Measurements from ENCODE around the gene MICAL2. TPM values are rescaled to one million over a fixed set of nuclear protein-coding genes. Genes with fewer than 3 reads are reported as not detected.

Gene MICAL2
- total and polyA plus RNA-seq, 10 of the 15 experiments (the other 5 are each of a cell fraction or from before 2014, with no cell fraction given): 0.90 to 5.6 (median 2.4) TPM

DNA sequence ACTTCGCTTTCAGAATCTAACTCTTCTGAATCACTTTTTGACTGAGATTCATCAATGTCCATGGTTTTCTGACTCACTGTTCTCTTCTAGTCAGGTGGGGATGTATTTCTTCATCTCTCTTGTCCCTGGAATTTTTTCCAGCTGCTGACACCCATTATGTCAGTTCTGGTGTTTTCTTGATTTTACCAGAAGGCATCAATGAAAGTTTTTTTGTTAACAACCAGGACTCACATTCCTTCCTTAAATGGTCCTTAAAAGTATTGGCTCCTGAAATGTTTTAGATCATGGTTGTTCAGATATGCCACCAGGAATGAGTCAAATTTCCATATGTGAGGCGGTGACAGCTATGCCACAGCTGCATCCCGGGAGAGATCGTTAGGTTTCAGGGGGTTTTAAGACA, 12.9 kb downstream of the MICAL2 start:
- Histone ChIP-seq H2AFZ (ENCODE audit: control insufficient read depth, low read depth, low read length) (no peak overlapping the region), H3K4me1 (ENCODE audit: control insufficient read depth, insufficient read depth, low read length) (no peaks in the 10 kb centered on the region), H3K79me2 (ENCODE audit: control insufficient read depth, insufficient read depth, low read length) (no peaks in the 10 kb centered on the region), H3K4me2 (ENCODE audit: control insufficient read depth, insufficient read depth) (no peak overlapping the region), H3K9ac (ENCODE audit: control insufficient read depth, insufficient read depth, low read length) (no peak overlapping the region), H3K27ac (ENCODE audit: control insufficient read depth, insufficient read depth) (no peak overlapping the region), H3K27me3 (replicated peaks in 1 of 2; ENCODE audit: control insufficient read depth in 2 of 2, insufficient read depth in 2 of 2, low read length in 1 of 2) (no peaks in the 10 kb centered on the region; a peak in 1 of 4 replicates), H4K20me1 (ENCODE audit: control insufficient read depth, insufficient read depth) (no peaks in the 10 kb centered on the region), H3K9me3 (replicated peaks; ENCODE audit: control insufficient read depth, insufficient read depth, low read length) (no peaks in the 10 kb centered on the region), H3K4me3 (no peak overlapping the region), H3K36me3 (ENCODE audit: control insufficient read depth in 2 of 2, insufficient read depth in 2 of 2, low read length in 1 of 2) (no peaks in the 10 kb centered on the region)
- no peak for FAIRE-seq
- ChIA-PET CTCF (interaction anchor here (1.2 to 3.4 kb wide), 3 partner anchors 40 to 113 kb away, joined by 3 to 23 read pairs (median 3); no protein-coding TSS in a partner anchor), SMC1A (ENCODE audit: uncharacterized antibody, unreplicated experiment) (interaction anchor here (0.8 to 4.9 kb wide), 4 partner anchors 31 to 113 kb away, joined by 3 to 19 read pairs (median 3); no protein-coding TSS in a partner anchor), POLR2A (no interaction called here), RAD21 (ENCODE audit: unreplicated experiment) (interaction anchor here (1.1 kb wide), 1 partner anchor 113 kb away, joined by 3 read pairs; no protein-coding TSS in a partner anchor)
- no TSS peak for BruUV-seq (replicated peaks)
- no peak for ATAC-seq
- DNase-seq (ENCODE audit: low read depth, low spot score): no peak
- intact Hi-C loops (cut with micrococcal nuclease; ENCODE audit: unreplicated experiment) (loop anchor here (2.0 kb wide), 1 partner anchor 114 kb away; no protein-coding TSS in a partner anchor), in situ Hi-C loops (cut with MboI) (no loop called here)
- WGBS (ENCODE audit: insufficient coverage, insufficient replicate concordance, low lambda C conversion rate, missing lambda C conversion rate): 2% methylated on average over 4 of the region's 4 CpGs
- no peak for TF ChIP-seq ZNF217 (IDR thresholded peaks at IDR 0.05)
- no peak for TF ChIP-seq MXI1 (IDR thresholded peaks at IDR 0.05; ENCODE audit: low read depth, low read length)
- TF ChIP-seq STAT1 (conservative IDR thresholded peaks at IDR 0.05): no peak
- no peak for TF ChIP-seq JUND (IDR thresholded peaks at IDR 0.05; ENCODE audit: low read depth, low read length)
- no peak for TF ChIP-seq SUPT20H (IDR thresholded peaks at IDR 0.05; ENCODE audit: borderline replicate concordance, control insufficient read depth, low read depth, low read length)
- TF ChIP-seq NFIC (IDR thresholded peaks at IDR 0.05; ENCODE audit: low read depth, low read length): no peak
- TF ChIP-seq POLR2AphosphoS5 (IDR thresholded peaks at IDR 0.05; ENCODE audit: low read length): no peak
- TF ChIP-seq POLR2A (IDR thresholded peaks at IDR 0.05; ENCODE audit: low read depth, low read length): no peak
- TF ChIP-seq PAX8 (IDR thresholded peaks at IDR 0.05): no peak
- TF ChIP-seq NR2C1 (IDR thresholded peaks at IDR 0.05): no peak
- TF ChIP-seq, protein P1, sequence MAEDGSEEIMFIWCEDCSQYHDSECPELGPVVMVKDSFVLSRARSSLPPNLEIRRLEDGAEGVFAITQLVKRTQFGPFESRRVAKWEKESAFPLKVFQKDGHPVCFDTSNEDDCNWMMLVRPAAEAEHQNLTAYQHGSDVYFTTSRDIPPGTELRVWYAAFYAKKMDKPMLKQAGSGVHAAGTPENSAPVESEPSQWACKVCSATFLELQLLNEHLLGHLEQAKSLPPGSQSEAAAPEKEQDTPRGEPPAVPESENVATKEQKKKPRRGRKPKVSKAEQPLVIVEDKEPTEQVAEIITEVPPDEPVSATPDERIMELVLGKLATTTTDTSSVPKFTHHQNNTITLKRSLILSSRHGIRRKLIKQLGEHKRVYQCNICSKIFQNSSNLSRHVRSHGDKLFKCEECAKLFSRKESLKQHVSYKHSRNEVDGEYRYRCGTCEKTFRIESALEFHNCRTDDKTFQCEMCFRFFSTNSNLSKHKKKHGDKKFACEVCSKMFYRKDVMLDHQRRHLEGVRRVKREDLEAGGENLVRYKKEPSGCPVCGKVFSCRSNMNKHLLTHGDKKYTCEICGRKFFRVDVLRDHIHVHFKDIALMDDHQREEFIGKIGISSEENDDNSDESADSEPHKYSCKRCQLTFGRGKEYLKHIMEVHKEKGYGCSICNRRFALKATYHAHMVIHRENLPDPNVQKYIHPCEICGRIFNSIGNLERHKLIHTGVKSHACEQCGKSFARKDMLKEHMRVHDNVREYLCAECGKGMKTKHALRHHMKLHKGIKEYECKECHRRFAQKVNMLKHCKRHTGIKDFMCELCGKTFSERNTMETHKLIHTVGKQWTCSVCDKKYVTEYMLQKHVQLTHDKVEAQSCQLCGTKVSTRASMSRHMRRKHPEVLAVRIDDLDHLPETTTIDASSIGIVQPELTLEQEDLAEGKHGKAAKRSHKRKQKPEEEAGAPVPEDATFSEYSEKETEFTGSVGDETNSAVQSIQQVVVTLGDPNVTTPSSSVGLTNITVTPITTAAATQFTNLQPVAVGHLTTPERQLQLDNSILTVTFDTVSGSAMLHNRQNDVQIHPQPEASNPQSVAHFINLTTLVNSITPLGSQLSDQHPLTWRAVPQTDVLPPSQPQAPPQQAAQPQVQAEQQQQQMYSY (CRISPR knock-in tag; IDR thresholded peaks at IDR 0.05): no peak
- TF ChIP-seq, protein P2, sequence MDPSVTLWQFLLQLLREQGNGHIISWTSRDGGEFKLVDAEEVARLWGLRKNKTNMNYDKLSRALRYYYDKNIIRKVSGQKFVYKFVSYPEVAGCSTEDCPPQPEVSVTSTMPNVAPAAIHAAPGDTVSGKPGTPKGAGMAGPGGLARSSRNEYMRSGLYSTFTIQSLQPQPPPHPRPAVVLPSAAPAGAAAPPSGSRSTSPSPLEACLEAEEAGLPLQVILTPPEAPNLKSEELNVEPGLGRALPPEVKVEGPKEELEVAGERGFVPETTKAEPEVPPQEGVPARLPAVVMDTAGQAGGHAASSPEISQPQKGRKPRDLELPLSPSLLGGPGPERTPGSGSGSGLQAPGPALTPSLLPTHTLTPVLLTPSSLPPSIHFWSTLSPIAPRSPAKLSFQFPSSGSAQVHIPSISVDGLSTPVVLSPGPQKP (IDR thresholded peaks at IDR 0.05; ENCODE audit: low read depth, low read length): no peak
- TF ChIP-seq MYC (IDR thresholded peaks at IDR 0.05; ENCODE audit: insufficient read depth, insufficient read length, insufficient replicate concordance, low read length, severe bottlenecking): no peak
- TF ChIP-seq ZBED1 (IDR thresholded peaks at IDR 0.05; ENCODE audit: borderline replicate concordance): no peak
- no peak for TF ChIP-seq FOXK2 (IDR thresholded peaks at IDR 0.05)
- no peak for TF ChIP-seq RELA (IDR thresholded peaks at IDR 0.05; ENCODE audit: borderline replicate concordance, partially characterized antibody)
- TF ChIP-seq, protein P3, sequence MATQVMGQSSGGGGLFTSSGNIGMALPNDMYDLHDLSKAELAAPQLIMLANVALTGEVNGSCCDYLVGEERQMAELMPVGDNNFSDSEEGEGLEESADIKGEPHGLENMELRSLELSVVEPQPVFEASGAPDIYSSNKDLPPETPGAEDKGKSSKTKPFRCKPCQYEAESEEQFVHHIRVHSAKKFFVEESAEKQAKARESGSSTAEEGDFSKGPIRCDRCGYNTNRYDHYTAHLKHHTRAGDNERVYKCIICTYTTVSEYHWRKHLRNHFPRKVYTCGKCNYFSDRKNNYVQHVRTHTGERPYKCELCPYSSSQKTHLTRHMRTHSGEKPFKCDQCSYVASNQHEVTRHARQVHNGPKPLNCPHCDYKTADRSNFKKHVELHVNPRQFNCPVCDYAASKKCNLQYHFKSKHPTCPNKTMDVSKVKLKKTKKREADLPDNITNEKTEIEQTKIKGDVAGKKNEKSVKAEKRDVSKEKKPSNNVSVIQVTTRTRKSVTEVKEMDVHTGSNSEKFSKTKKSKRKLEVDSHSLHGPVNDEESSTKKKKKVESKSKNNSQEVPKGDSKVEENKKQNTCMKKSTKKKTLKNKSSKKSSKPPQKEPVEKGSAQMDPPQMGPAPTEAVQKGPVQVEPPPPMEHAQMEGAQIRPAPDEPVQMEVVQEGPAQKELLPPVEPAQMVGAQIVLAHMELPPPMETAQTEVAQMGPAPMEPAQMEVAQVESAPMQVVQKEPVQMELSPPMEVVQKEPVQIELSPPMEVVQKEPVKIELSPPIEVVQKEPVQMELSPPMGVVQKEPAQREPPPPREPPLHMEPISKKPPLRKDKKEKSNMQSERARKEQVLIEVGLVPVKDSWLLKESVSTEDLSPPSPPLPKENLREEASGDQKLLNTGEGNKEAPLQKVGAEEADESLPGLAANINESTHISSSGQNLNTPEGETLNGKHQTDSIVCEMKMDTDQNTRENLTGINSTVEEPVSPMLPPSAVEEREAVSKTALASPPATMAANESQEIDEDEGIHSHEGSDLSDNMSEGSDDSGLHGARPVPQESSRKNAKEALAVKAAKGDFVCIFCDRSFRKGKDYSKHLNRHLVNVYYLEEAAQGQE (IDR thresholded peaks at IDR 0.05; ENCODE audit: low read depth, low read length): no peak
